ENCODE results near the gene VPS41.

- TF ChIP-seq POLR2A (IDR thresholded peaks at IDR 0.05; ENCODE audit: low read length) = no peak
- TF ChIP-seq GATA1 (IDR thresholded peaks at IDR 0.05; ENCODE audit: low read depth, low read length) = no peak
Measured at GRCh38 chr7:38834357-38834756, 74.6 kb downstream of the VPS41 start.

All from erythroblast (primary cell).